ENCODE measurements around the gene MS4A1. TPM values are rescaled to one million over a fixed set of nuclear protein-coding genes. Genes with fewer than 3 reads are reported as not detected.

Gene MS4A1
- total RNA-seq, 1 experiment from 2014 or later = not detected

DNA sequence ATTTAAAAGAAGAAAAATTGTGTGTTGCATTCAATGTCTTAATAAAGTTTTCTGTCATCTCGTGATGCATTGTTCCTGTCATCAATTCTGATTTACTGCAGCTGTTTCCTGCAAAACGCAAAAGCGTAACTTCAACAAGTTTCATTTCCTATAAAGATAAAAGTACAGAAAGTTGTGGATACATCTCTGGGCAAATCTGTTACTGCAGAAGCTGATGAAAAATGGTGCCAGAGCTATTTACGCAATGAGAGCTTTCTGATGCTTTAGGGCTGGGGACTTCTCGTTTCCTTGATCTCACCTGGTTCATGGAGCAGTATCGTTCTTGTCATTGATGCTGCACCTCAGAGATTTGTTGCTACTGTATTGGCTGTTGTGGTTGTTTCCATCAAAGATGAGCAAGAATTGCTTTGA is 21.4 kb downstream of the MS4A1 start:
- Histone ChIP-seq H4K5ac (ENCODE audit: insufficient read length, low read depth, low read length) (no peak overlapping the region), H3K79me1 (ENCODE audit: insufficient read depth, low read depth, low read length, poor library complexity, severe bottlenecking) (no peaks in the 10 kb centered on the region), H3K14ac (ENCODE audit: insufficient read depth, low read length) (no peak overlapping the region), H3K23ac (ENCODE audit: insufficient read length, low read depth, low read length) (no peak overlapping the region), H2AFZ (ENCODE audit: low read length) (no peak overlapping the region), H2BK120ac (ENCODE audit: low read depth, low read length, poor library complexity, severe bottlenecking) (no peak overlapping the region), H3K56ac (ENCODE audit: insufficient read length, low read depth, low read length) (no peak overlapping the region), H2BK12ac (ENCODE audit: insufficient read length, low read depth, low read length) (no peak overlapping the region), H3K18ac (ENCODE audit: insufficient read length, low read depth, low read length) (no peak overlapping the region), H2BK20ac (ENCODE audit: low read depth, low read length, poor library complexity, severe bottlenecking) (no peak overlapping the region), H3K27ac (ENCODE audit: insufficient read length, low read depth, low read length) (no peak overlapping the region), H3K79me2 (ENCODE audit: insufficient read depth, low read length) (no peaks in the 10 kb centered on the region), H3T11ph (ENCODE audit: low read length) (no peak overlapping the region), H4K8ac (replicated peaks; ENCODE audit: insufficient read length, low read depth, low read length) (no peak overlapping the region), H3K27me3 (ENCODE audit: insufficient read depth, low read length) (no peaks in the 10 kb centered on the region), H2BK15ac (ENCODE audit: low read depth, low read length) (no peak overlapping the region), H3K4me1 (ENCODE audit: insufficient read depth, low read length) (no peaks in the 10 kb centered on the region), H2AK5ac (ENCODE audit: insufficient read length, low read length) (no peak overlapping the region), H3K4me2 (ENCODE audit: insufficient read depth, insufficient read length, low read length) (no peak overlapping the region), H3K23me2 (ENCODE audit: insufficient read length, low read depth, low read length, poor library complexity, severe bottlenecking) (no peaks in the 10 kb centered on the region), H4K20me1 (ENCODE audit: control insufficient read depth, insufficient read depth, insufficient read length) (no peaks in the 10 kb centered on the region), H3K9ac (ENCODE audit: extremely low read depth, insufficient read length, low read length) (no peak overlapping the region), H3K4ac (ENCODE audit: low read depth, low read length) (no peak overlapping the region), H3K9me3 (ENCODE audit: control insufficient read depth, low read depth, low read length) (no peaks in the 10 kb centered on the region), H4K91ac (ENCODE audit: insufficient read length, low read depth, low read length) (no peak overlapping the region), H2BK5ac (ENCODE audit: insufficient read length, low read length) (no peak overlapping the region)
- TF ChIP-seq, protein P1, sequence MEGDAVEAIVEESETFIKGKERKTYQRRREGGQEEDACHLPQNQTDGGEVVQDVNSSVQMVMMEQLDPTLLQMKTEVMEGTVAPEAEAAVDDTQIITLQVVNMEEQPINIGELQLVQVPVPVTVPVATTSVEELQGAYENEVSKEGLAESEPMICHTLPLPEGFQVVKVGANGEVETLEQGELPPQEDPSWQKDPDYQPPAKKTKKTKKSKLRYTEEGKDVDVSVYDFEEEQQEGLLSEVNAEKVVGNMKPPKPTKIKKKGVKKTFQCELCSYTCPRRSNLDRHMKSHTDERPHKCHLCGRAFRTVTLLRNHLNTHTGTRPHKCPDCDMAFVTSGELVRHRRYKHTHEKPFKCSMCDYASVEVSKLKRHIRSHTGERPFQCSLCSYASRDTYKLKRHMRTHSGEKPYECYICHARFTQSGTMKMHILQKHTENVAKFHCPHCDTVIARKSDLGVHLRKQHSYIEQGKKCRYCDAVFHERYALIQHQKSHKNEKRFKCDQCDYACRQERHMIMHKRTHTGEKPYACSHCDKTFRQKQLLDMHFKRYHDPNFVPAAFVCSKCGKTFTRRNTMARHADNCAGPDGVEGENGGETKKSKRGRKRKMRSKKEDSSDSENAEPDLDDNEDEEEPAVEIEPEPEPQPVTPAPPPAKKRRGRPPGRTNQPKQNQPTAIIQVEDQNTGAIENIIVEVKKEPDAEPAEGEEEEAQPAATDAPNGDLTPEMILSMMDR (conservative IDR thresholded peaks at IDR 0.05) = no peak
- H3K27me3 Mint-ChIP-seq (ENCODE audit: low read depth) = no peaks in the 10 kb centered on the region; the same call in 1 of the 2 replicates
- no peaks in the 10 kb centered on the region for H3K4me1 Mint-ChIP-seq
- H3K36me3 Mint-ChIP-seq (ENCODE audit: insufficient read depth in 1 of 3, low read depth in 3 of 3) = peaks cover 0 to 1% (median 0%) of the 10 kb centered on the region in 3 experiments; a peak in 1 of 7 replicates
- no peak overlapping the region for H3K4me3 Mint-ChIP-seq
- H3K9me3 Mint-ChIP-seq = peaks cover 2 to 3% of the 10 kb centered on the region in 2 experiments; a peak in 3 of 5 replicates
- no peak for DNase-seq
- no peak overlapping the region for H3K27ac Mint-ChIP-seq
- no CpG with 5 or more reads among the region's 6 CpGs for WGBS (ENCODE audit: extremely low coverage, insufficient read length, low lambda C conversion rate)

All from H9 (cell line).